GM12892 (cell line): ENCODE results near the gene TOMM40.

Experiments
- POLR2A ChIP-seq: IDR thresholded peaks from 2 replicates; pipeline ENCODE4 v1.6.1; 2011; ENCODE audit warnings: low read depth, low read length, control low read depth
- POLR2AphosphoS5 ChIP-seq: IDR thresholded peaks from 2 replicates; pipeline ENCODE4 v1.6.1; 2011; ENCODE audit warnings: low read depth, low read length, control low read depth
- TAF1 ChIP-seq: IDR thresholded peaks from 2 replicates; pipeline ENCODE4 v1.6.1; 2011; ENCODE audit warnings: low read depth, mild to moderate bottlenecking, control low read depth, low read length, borderline replicate concordance

DNA sequence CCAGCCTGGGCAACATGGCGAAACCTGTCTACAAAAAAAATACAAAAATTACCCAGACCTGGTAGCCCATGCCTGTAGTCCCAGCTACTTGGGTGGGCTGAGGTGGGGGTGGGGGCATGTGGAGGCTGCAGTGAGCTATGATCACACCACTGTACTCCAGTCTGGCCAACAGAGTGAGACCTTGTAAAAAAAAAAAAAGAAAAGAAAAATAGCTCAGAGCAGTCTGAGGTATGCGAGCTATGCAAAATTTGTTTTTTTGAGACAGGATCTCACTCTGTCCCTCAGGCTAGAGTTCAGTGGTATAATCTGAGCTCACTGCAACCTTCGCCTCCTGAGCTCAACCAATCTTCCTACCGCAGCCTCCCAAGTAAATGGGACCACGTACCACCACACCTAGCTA is 7.1 kb upstream of the TOMM40 start:
- TF ChIP-seq POLR2A (no peak), TAF1 (no peak), POLR2AphosphoS5 (no peak)
